ENCODE results near the gene DIAPH2. TPM values are rescaled to one million over a fixed set of nuclear protein-coding genes. Genes with fewer than 3 reads are reported as not detected.

Gene DIAPH2
- polyA plus RNA-seq, 1 experiment, result 3.1 TPM

- Histone ChIP-seq H3K4me3 (ENCODE audit: low read depth, low read length) (no peak overlapping the region), H3K27me3 (ENCODE audit: control insufficient read depth, insufficient read depth, low read length) (no peaks in the 10 kb centered on the region), H3K36me3 (ENCODE audit: control insufficient read depth, insufficient read depth, low read length) (no peaks in the 10 kb centered on the region)
- no peak for TF ChIP-seq CTCF (IDR thresholded peaks at IDR 0.05; ENCODE audit: insufficient read depth, low read depth, low read length)
- CTCF ChIA-PET, result no interaction called here
- POLR2A ChIA-PET, result no interaction called here
- DNase-seq (ENCODE audit: low read depth), result no peak
Observed at GRCh38 chrX:96929036-96929435, 244.4 kb downstream of the DIAPH2 start.

GRCh38 chrX:96957718-96958117 lies 273.1 kb downstream of the DIAPH2 start:
- no peak overlapping the region for H3K4me3 ChIP-seq (ENCODE audit: low read depth, low read length)
- CTCF ChIA-PET, result no interaction called here
- POLR2A ChIA-PET, result no interaction called here
- H3K36me3 ChIP-seq (ENCODE audit: control insufficient read depth, insufficient read depth, low read length), result no peaks in the 10 kb centered on the region
- no peaks in the 10 kb centered on the region for H3K27me3 ChIP-seq (ENCODE audit: control insufficient read depth, insufficient read depth, low read length)
- no peak for TF ChIP-seq CTCF (IDR thresholded peaks at IDR 0.05; ENCODE audit: insufficient read depth, low read depth, low read length)
- no peak for DNase-seq (ENCODE audit: low read depth)

- DNase-seq (ENCODE audit: low read depth), result no peak
- H3K27me3 ChIP-seq (ENCODE audit: control insufficient read depth, insufficient read depth, low read length), result no peaks in the 10 kb centered on the region
- no peak for TF ChIP-seq CTCF (IDR thresholded peaks at IDR 0.05; ENCODE audit: insufficient read depth, low read depth, low read length)
- POLR2A ChIA-PET, result no interaction called here
- no peak overlapping the region for H3K4me3 ChIP-seq (ENCODE audit: low read depth, low read length)
- H3K36me3 ChIP-seq (ENCODE audit: control insufficient read depth, insufficient read depth, low read length), result no peaks in the 10 kb centered on the region
- CTCF ChIA-PET, result no interaction called here
Observed at GRCh38 chrX:96971812-96972211, 287.2 kb downstream of the DIAPH2 start.

DNA sequence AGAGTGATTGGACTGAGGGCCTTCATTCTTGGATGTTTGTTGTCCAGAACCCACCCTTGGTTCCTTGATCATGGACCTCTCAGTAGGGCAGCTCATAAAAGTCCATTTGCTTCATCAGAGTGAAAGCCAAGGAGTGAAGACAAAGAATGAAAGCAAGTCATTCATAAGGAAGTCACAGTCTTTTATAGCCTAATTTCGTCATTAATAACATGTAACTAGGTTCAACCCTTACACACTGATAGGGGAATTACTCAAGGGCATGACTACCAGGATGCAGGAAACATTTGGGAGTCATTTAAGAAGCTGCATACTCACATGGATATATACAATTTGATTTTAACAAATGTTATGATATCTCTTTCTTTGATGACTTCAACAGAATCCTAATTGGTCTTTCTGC lies 294.3 kb downstream of the DIAPH2 start:
- POLR2A ChIA-PET, result no interaction called here
- no peak for TF ChIP-seq CTCF (IDR thresholded peaks at IDR 0.05; ENCODE audit: insufficient read depth, low read depth, low read length)
- H3K36me3 ChIP-seq (ENCODE audit: control insufficient read depth, insufficient read depth, low read length), result no peaks in the 10 kb centered on the region
- H3K27me3 ChIP-seq (ENCODE audit: control insufficient read depth, insufficient read depth, low read length), result no peaks in the 10 kb centered on the region
- DNase-seq (ENCODE audit: low read depth), result no peak
- H3K4me3 ChIP-seq (ENCODE audit: low read depth, low read length), result no peak overlapping the region
- CTCF ChIA-PET, result no interaction called here

DNA sequence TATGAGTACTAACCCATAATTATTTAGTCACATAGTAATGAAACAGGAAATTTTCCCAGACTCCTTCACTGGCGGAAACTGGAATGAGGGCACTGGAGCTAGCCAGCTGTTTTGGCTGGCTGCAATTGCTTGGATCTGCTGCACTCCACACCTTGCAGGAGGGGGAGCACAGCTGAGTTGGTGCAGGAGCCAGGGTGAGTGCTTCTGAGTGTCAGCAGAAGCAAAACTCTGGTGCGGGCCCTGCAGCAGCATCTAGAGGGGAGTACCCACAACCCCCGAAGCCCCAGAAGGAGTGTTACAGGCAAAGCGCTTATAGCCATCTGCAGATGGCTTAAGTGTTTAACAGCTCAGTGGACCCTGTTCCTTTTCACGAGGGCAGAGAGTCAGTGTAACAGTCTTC lies 295.1 kb downstream of the DIAPH2 start:
- H3K36me3 ChIP-seq (ENCODE audit: control insufficient read depth, insufficient read depth, low read length), result no peaks in the 10 kb centered on the region
- TF ChIP-seq CTCF (IDR thresholded peaks at IDR 0.05; ENCODE audit: insufficient read depth, low read depth, low read length), result no peak
- H3K4me3 ChIP-seq (ENCODE audit: low read depth, low read length), result no peak overlapping the region
- no peak for DNase-seq (ENCODE audit: low read depth)
- ChIA-PET CTCF (no interaction called here), POLR2A (no interaction called here)
- no peaks in the 10 kb centered on the region for H3K27me3 ChIP-seq (ENCODE audit: control insufficient read depth, insufficient read depth, low read length)
